ENCODE results near the gene CLCN5.

Gene CLCN5

DNA sequence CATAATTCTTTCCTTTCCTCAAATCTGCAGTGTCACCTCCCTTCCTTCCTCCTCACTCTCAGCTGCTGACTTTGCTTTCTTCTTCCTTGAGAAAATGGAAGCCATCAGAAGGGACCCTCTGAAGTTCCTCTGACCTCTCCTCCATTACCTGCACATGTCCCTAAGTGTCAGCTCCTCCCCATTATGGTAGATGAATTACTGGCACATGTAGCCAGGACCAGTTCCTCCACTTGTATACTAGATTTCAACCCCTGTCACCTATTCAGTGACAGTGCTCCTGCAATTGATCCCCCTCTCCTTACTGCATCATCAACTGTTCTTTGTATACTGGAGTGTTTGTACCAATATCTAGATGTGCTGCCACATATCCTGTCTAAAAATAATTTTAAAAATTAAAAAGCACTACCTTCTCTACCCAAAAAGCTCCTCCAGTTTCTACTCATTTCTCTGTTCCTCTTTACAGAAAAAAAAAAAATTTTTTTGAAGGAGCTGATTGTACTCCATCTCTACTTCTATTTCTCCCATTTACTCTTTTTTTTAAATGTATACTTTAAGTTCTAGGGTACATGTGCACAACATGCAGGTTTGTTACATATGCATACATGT is 78.6 kb downstream of the CLCN5 start:
- H3K4me1 ChIP-seq (ENCODE audit: control insufficient read depth, insufficient read depth, low read length) = no peaks in the 10 kb centered on the region
- TF ChIP-seq ZNF416 (tag by site-specific recombination; IDR thresholded peaks at IDR 0.05) (no peak), ZNF302 (tag by site-specific recombination; IDR thresholded peaks at IDR 0.05; ENCODE audit: low read depth) (no peak), GFI1B (tag by site-specific recombination; IDR thresholded peaks at IDR 0.05) (no peak), ZNF549 (tag by site-specific recombination; IDR thresholded peaks at IDR 0.05) (no peak), GLIS2 (tag by site-specific recombination; IDR thresholded peaks at IDR 0.05) (no peak), SCRT1 (tag by site-specific recombination; IDR thresholded peaks at IDR 0.05; ENCODE audit: borderline replicate concordance) (no peak), ZNF174 (tag by site-specific recombination; IDR thresholded peaks at IDR 0.05) (no peak), ZEB2 (tag by site-specific recombination; IDR thresholded peaks at IDR 0.05) (no peak), ZNF596 (tag by site-specific recombination; IDR thresholded peaks at IDR 0.05) (no peak), ZFP3 (tag by site-specific recombination; IDR thresholded peaks at IDR 0.05; ENCODE audit: low read depth) (no peak), ZBTB8A (tag by site-specific recombination; IDR thresholded peaks at IDR 0.05) (no peak), ZNF391 (tag by site-specific recombination; IDR thresholded peaks at IDR 0.05; ENCODE audit: borderline replicate concordance, low read depth) (no peak), ZNF600 (tag by site-specific recombination; IDR thresholded peaks at IDR 0.05) (no peak), ZNF501 (tag by site-specific recombination; IDR thresholded peaks at IDR 0.05) (no peak), ZNF837 (tag by site-specific recombination; IDR thresholded peaks at IDR 0.05) (no peak), ZNF10 (tag by site-specific recombination; IDR thresholded peaks at IDR 0.05) (no peak), ZNF24 (tag by site-specific recombination; IDR thresholded peaks at IDR 0.05) (no peak)
- TF ChIP-seq, protein P1, sequence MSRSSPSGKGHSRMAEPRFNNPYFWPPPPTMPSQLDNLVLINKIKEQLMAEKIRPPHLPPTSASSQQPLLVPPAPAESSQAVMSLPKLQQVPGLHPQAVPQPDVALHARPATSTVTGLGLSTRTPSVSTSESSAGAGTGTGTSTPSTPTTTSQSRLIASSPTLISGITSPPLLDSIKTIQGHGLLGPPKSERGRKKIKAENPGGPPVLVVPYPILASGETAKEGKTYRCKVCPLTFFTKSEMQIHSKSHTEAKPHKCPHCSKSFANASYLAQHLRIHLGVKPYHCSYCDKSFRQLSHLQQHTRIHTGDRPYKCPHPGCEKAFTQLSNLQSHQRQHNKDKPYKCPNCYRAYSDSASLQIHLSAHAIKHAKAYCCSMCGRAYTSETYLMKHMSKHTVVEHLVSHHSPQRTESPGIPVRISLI (tag by site-specific recombination; IDR thresholded peaks at IDR 0.05) = no peak
- TF ChIP-seq, protein P2, sequence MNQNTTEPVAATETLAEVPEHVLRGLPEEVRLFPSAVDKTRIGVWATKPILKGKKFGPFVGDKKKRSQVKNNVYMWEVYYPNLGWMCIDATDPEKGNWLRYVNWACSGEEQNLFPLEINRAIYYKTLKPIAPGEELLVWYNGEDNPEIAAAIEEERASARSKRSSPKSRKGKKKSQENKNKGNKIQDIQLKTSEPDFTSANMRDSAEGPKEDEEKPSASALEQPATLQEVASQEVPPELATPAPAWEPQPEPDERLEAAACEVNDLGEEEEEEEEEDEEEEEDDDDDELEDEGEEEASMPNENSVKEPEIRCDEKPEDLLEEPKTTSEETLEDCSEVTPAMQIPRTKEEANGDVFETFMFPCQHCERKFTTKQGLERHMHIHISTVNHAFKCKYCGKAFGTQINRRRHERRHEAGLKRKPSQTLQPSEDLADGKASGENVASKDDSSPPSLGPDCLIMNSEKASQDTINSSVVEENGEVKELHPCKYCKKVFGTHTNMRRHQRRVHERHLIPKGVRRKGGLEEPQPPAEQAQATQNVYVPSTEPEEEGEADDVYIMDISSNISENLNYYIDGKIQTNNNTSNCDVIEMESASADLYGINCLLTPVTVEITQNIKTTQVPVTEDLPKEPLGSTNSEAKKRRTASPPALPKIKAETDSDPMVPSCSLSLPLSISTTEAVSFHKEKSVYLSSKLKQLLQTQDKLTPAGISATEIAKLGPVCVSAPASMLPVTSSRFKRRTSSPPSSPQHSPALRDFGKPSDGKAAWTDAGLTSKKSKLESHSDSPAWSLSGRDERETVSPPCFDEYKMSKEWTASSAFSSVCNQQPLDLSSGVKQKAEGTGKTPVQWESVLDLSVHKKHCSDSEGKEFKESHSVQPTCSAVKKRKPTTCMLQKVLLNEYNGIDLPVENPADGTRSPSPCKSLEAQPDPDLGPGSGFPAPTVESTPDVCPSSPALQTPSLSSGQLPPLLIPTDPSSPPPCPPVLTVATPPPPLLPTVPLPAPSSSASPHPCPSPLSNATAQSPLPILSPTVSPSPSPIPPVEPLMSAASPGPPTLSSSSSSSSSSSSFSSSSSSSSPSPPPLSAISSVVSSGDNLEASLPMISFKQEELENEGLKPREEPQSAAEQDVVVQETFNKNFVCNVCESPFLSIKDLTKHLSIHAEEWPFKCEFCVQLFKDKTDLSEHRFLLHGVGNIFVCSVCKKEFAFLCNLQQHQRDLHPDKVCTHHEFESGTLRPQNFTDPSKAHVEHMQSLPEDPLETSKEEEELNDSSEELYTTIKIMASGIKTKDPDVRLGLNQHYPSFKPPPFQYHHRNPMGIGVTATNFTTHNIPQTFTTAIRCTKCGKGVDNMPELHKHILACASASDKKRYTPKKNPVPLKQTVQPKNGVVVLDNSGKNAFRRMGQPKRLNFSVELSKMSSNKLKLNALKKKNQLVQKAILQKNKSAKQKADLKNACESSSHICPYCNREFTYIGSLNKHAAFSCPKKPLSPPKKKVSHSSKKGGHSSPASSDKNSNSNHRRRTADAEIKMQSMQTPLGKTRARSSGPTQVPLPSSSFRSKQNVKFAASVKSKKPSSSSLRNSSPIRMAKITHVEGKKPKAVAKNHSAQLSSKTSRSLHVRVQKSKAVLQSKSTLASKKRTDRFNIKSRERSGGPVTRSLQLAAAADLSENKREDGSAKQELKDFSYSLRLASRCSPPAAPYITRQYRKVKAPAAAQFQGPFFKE (tag by site-specific recombination; IDR thresholded peaks at IDR 0.05; ENCODE audit: borderline replicate concordance) = no peak
- no peaks in the 10 kb centered on the region for H3K36me3 ChIP-seq (ENCODE audit: control insufficient read depth in 2 of 2, insufficient read depth in 1 of 2, low read length in 2 of 2)
- H3K9me3 ChIP-seq (ENCODE audit: control insufficient read depth, insufficient read depth, low read depth, low read length) = no peaks in the 10 kb centered on the region
- H3K27ac ChIP-seq (ENCODE audit: extremely low read depth, low read depth, low read length) = no peak overlapping the region
- no peak overlapping the region for H3K4me3 ChIP-seq (ENCODE audit: low read depth, low read length)
- CTCF ChIA-PET = interaction anchor here (0.7 kb wide), 1 partner anchor 82 kb away, joined by 3 read pairs; no protein-coding TSS in a partner anchor
- POLR2A ChIA-PET = no interaction called here
